ENCODE measurements around the gene YIPF7. TPM values are rescaled to one million over a fixed set of nuclear protein-coding genes. Genes with fewer than 3 reads are reported as not detected.

YIPF7 gene
- not detected in 2 replicates for total RNA-seq

DNA sequence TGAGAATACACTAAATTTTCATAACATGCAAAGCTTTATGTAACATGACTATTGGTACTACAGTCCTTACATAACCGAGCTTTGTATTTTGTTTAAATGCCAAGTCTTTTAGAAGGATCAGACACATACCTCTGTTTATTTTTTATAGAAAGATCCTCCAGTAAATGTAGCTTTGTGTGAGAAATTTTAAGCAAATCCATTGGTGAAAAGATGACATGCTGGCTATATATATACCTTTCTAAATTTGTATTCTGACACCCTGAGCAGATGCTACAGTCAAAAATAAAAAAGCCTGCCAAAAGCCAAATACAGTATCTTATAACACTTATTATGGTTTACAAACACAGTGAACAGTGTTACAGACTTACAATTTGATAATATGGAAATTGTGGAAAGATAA, at the start of gene YIPF7:
YIPF7 (minus strand) TSS at position 201 of the 400 bp plus-strand sequence. CDS start 1,525 bp downstream, outside the sequence.

DNA sequence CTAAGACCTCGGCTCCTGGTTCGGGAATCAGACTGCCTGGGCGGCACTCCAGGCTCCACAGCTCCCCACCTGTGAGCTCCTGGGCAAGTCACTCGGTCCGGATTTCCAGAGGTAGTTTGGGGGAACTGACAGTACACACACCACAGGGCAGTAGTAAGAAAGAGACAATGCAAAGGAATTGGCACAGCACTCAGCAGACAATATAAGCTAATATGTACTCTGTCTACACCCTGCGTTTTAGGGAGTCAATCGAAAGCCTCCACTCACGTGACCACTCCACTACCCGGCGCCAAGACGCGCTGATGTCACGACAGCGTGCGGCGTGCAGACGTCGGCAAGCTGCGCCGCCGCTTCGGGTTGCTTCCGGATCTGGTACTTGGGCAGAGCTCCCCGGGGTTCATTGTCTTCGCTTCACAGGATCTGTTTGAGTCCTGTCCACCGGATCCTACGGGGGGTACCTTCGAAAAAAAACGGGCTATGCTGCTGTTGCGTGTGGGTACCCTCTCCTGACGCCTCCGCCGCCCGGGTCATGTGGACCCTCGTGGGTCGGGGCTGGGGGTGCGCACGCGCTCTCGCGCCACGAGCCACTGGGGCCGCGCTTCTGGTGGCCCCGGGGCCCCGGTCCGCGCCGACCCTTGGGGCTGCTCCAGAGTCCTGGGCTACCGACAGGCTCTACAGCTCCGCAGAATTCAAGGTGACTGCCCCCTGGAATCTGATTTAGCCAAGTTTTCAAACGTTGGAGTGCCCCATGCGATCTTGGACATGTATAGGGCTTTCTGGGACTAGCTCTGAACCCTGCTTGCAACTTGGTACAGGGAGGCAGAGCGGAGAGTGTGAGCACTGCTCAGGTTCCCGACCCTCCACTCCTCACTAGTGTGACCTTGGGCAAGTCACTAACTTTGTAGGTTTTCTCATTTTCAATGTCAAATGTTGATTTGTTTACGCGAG, 26.9 kb upstream of the YIPF7 start, which contains the start of gene GUF1:
GUF1 (plus strand) TSS at position 327 of the 948 bp plus-strand sequence; CDS start at position 530, 203 bp downstream.

Other genes with a start within 250 kb of the YIPF7 start
- 0.35 and 0.43 TPM in 2 replicates for gene KCTD8, start 202.8 kb downstream of the YIPF7 start, total RNA-seq
- gene GUF1, start 26.8 kb upstream of the YIPF7 start, total RNA-seq = 11.6 and 17.7 TPM in 2 replicates
- gene GNPDA2, start 74.9 kb upstream of the YIPF7 start, total RNA-seq = 19.4 and 29.7 TPM in 2 replicates

All from pericardium fibroblast (primary cell).